HG02798 (cell line): ENCODE data around the gene SCN11A.

Source experiments
- ATAC-seq: cut with Tn5 transposase; IDR thresholded peaks from one replicate; pipeline ENCODE4 v1.9.1; 2021; ENCODE audit warnings: mild to moderate bottlenecking; ENCODE audit not compliant: unreplicated experiment, poor library complexity

The SCN11A gene

GRCh38 chr3:39013921-39014509 lies 37.7 kb downstream of the SCN11A start:
- ATAC-seq = no peak

DNA sequence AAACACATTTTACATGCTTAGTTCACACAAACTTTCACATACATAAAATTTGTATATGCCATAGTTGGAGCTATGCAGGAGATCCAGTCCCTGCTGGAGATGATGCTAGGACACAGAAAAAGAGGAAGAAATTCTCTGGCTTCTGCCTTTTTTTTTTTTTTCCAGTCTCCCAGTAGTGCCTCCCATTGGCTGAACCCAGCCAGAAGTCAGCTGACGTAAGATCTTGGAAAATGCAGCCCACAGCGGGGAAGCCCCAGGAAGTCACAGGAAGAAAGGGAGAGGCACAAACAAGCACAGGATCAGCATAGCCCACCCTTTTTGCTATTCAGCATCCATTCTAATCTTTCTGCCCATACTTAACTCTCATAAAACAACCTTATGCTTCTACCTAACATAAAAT lies 38.5 kb downstream of the SCN11A start:
- no peak for ATAC-seq

- ATAC-seq = no peak
These were observed 40.5 kb downstream of the SCN11A start for GRCh38 chr3:39011191-39011736.

GRCh38 chr3:39005295-39005694 lies 46.4 kb downstream of the SCN11A start:
- no peak for ATAC-seq
